ENCODE data around the gene TMEM151B. TPM values are rescaled to one million over a fixed set of nuclear protein-coding genes. Genes with fewer than 3 reads are reported as not detected.

TMEM151B gene
- total RNA-seq, 4 donors from 2014 or later: 0.10 to 0.15 TPM; not detected in 2

- no peak overlapping the region for H3K27ac ChIP-seq
- H3K4me3 ChIP-seq: no peak overlapping the region
- no peak for DNase-seq (ENCODE audit: low spot score in 2 of 2)
- TF ChIP-seq CTCF (IDR thresholded peaks at IDR 0.05): no peak
- 93% methylated on average over 5 of the region's 6 CpGs for WGBS
- no peaks in the 10 kb centered on the region for H3K27me3 ChIP-seq
- peaks cover 18% of the 10 kb centered on the region for H3K36me3 ChIP-seq
- H3K9me3 ChIP-seq: no peaks in the 10 kb centered on the region
- peaks cover 49% of the 10 kb centered on the region for H3K4me1 ChIP-seq
Observed at GRCh38 chr6:44260451-44261297, 9.6 kb upstream of the TMEM151B start.

- no peaks in the 10 kb centered on the region for H3K27me3 ChIP-seq
- H3K4me3 ChIP-seq: no peak overlapping the region
- TF ChIP-seq POLR2AphosphoS5 (IDR thresholded peaks at IDR 0.05): no peak
- no peak for TF ChIP-seq EP300 (IDR thresholded peaks at IDR 0.05)
- no peak for TF ChIP-seq CTCF (IDR thresholded peaks at IDR 0.05)
- TF ChIP-seq POLR2A (IDR thresholded peaks at IDR 0.05): no peak
- H3K36me3 ChIP-seq: peaks cover 18% of the 10 kb centered on the region
- no peak for DNase-seq (ENCODE audit: low spot score in 2 of 2)
- H3K4me1 ChIP-seq: peaks cover 40% of the 10 kb centered on the region
- H3K9me3 ChIP-seq: no peaks in the 10 kb centered on the region
- H3K27ac ChIP-seq: no peak overlapping the region
- 100% methylated on average over 2 of the region's 8 CpGs for WGBS
Observed at GRCh38 chr6:44261581-44261980, 8.7 kb upstream of the TMEM151B start.

- H3K4me3 ChIP-seq: peak overlapping the region; percentile 62
- peaks cover 18% of the 10 kb centered on the region for H3K36me3 ChIP-seq
- H3K27ac ChIP-seq: no peak overlapping the region
- 43% methylated on average over 6 of the region's 7 CpGs for WGBS
- TF ChIP-seq EP300 (IDR thresholded peaks at IDR 0.05) (no peak), CTCF (IDR thresholded peaks at IDR 0.05) (no peak), POLR2A (IDR thresholded peaks at IDR 0.05) (no peak), POLR2AphosphoS5 (IDR thresholded peaks at IDR 0.05) (no peak)
- H3K4me1 ChIP-seq: peaks cover 34% of the 10 kb centered on the region
- no peaks in the 10 kb centered on the region for H3K9me3 ChIP-seq
- H3K27me3 ChIP-seq: no peaks in the 10 kb centered on the region
- DNase-seq (ENCODE audit: low spot score in 2 of 2): no peak
Observed at GRCh38 chr6:44262467-44263353, 7.5 kb upstream of the TMEM151B start.

GRCh38 chr6:44263354-44264100, 6.7 kb upstream of the TMEM151B start:
- H3K36me3 ChIP-seq: peaks cover 15% of the 10 kb centered on the region
- H3K27me3 ChIP-seq: no peaks in the 10 kb centered on the region
- WGBS: 40% methylated on average over 9 of the region's 9 CpGs
- peaks cover 31% of the 10 kb centered on the region for H3K4me1 ChIP-seq
- H3K4me3 ChIP-seq: peak overlapping the region; percentile 62
- TF ChIP-seq EP300 (IDR thresholded peaks at IDR 0.05) (no peak), POLR2AphosphoS5 (IDR thresholded peaks at IDR 0.05) (no peak), CTCF (IDR thresholded peaks at IDR 0.05) (no peak), POLR2A (IDR thresholded peaks at IDR 0.05) (no peak)
- no peaks in the 10 kb centered on the region for H3K9me3 ChIP-seq
- DNase-seq (ENCODE audit: low spot score in 2 of 2): no peak
- H3K27ac ChIP-seq: no peak overlapping the region
